ENCODE results near the gene SMCO3. TPM values are rescaled to one million over a fixed set of nuclear protein-coding genes. Genes with fewer than 3 reads are reported as not detected.
A peak's percentile ranks its signal among the peaks of the same experiment; 100 is the strongest.

Gene SMCO3
- total RNA-seq, 4 donors from 2014 or later: 0.12 TPM; not detected in 3

DNA sequence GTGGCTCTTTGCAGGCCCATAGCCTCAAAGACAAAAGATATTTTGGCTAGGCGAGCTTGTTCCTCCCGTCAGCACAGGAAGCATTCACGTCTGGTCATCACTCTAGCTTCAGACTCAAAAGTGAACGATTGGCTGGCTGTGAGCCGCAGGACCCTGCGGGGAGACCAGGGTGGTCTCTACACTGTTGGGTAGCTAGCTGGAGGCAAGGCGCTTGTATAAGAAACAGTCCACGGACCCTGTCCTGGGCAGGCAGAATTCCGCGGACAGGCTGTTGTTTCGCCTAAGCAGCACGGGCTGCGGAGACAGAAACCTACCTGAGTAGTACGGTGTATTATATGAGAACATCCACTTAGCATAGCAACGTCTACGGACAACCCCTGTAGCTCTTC lies 40.3 kb downstream of the SMCO3 start:
- intact Hi-C loops (cut with DNase I; ENCODE audit: low total_unique reads) (loop anchor here (1.0 to 5.0 kb wide), 5 partner anchors 30 to 1109 kb away; partner anchors contain the start of genes ATF7IP, C12orf60, STRAP and WBP11), in situ Hi-C loops (cut with MboI; ENCODE audit: low sequenced_read_pairs in 4 of 4) (no loop called here)
- H3K36me3 ChIP-seq: no peaks in the 10 kb centered on the region
- peak overlapping the region; percentile 81 to 89 (median 84) for H3K4me3 ChIP-seq
- ATAC-seq (peak in 1 of 2 donors; percentile 1), DNase-seq (peak in 1 of 2 donors; percentile 27)
- no peaks in the 10 kb centered on the region for H3K9me3 ChIP-seq
- H3K27ac ChIP-seq: peak overlapping the region; percentile 81 to 95 (median 94)
- no peak for TF ChIP-seq POLR2A (IDR thresholded peaks at IDR 0.05)
- TF ChIP-seq, protein P1, sequence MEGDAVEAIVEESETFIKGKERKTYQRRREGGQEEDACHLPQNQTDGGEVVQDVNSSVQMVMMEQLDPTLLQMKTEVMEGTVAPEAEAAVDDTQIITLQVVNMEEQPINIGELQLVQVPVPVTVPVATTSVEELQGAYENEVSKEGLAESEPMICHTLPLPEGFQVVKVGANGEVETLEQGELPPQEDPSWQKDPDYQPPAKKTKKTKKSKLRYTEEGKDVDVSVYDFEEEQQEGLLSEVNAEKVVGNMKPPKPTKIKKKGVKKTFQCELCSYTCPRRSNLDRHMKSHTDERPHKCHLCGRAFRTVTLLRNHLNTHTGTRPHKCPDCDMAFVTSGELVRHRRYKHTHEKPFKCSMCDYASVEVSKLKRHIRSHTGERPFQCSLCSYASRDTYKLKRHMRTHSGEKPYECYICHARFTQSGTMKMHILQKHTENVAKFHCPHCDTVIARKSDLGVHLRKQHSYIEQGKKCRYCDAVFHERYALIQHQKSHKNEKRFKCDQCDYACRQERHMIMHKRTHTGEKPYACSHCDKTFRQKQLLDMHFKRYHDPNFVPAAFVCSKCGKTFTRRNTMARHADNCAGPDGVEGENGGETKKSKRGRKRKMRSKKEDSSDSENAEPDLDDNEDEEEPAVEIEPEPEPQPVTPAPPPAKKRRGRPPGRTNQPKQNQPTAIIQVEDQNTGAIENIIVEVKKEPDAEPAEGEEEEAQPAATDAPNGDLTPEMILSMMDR (IDR thresholded peaks at IDR 0.05 in 4 of 5, conservative IDR thresholded peaks at IDR 0.05 in 1 of 5): no peak
- H3K4me1 ChIP-seq: peaks cover 12 to 21% of the 10 kb centered on the region in 2 donors
- H3K27me3 ChIP-seq: no peaks in the 10 kb centered on the region

DNA sequence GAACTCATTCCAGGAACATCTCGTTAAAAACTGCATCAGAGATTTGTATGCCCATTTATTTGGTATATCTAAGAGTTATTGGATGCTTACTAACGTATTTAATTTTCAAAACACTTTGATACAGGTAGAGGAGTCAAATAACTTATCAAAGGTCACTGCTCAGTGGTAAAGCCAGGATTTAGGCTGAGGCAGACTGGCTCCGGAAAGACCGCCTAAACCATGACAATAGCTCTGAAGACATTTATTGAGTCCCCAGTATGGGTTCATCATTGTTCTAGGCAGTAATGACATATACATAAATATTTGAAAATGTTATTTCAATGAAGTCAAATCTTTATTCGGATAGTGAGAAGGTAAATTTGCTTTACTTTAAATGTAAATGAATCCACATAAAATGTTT lies 41.0 kb downstream of the SMCO3 start:
- no peaks in the 10 kb centered on the region for H3K27me3 ChIP-seq
- H3K4me1 ChIP-seq: peaks cover 18 to 29% of the 10 kb centered on the region in 2 donors
- H3K36me3 ChIP-seq: no peaks in the 10 kb centered on the region
- in situ Hi-C loops (cut with MboI; ENCODE audit: low sequenced_read_pairs in 4 of 4) (no loop called here), intact Hi-C loops (cut with DNase I; ENCODE audit: low total_unique reads) (loop anchor here (5.0 kb wide), 3 partner anchors 119 to 516 kb away; partner anchors contain the start of gene ATF7IP)
- ATAC-seq: no peak
- H3K4me3 ChIP-seq: no peak overlapping the region
- TF ChIP-seq, protein P1 (IDR thresholded peaks at IDR 0.05 in 4 of 5, conservative IDR thresholded peaks at IDR 0.05 in 1 of 5): no peak
- no peak for TF ChIP-seq POLR2A (IDR thresholded peaks at IDR 0.05)
- no peak overlapping the region for H3K27ac ChIP-seq
- DNase-seq: no peak
- no peaks in the 10 kb centered on the region for H3K9me3 ChIP-seq

DNA sequence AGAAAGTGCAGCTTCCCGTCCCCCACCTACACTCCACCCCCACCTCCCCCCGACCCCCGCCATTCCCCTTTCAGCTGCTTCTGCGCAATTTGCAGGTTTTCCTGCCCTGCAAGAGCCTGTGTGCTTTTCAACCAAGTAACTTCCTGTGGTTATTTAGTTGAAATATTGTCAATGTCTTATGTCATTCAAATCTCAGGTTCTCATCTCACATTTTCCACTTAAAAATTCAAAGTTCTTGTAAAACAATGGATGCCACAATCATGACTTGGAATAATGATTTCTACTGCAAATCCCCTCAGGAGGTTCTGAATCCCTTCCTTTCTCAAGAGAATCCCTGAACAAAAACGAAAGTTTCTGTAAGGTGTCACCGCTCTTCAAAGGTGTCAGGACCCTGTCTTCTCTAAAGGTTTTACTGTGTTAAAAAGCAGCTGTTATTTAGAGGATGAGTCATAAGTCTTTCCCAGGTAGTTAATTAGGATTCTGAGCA lies 42.3 kb downstream of the SMCO3 start:
- ATAC-seq (no peak), DNase-seq (no peak)
- no peaks in the 10 kb centered on the region for H3K27me3 ChIP-seq
- TF ChIP-seq, protein P1 (IDR thresholded peaks at IDR 0.05 in 4 of 5, conservative IDR thresholded peaks at IDR 0.05 in 1 of 5): no peak
- TF ChIP-seq POLR2A (IDR thresholded peaks at IDR 0.05): no peak
- intact Hi-C loops (cut with DNase I; ENCODE audit: low total_unique reads): loop anchor here (2.0 to 5.0 kb wide), 4 partner anchors 121 to 514 kb away; partner anchors contain the start of gene ATF7IP
- H3K27ac ChIP-seq: peak overlapping the region; percentile 89 to 98 (median 92)
- H3K4me3 ChIP-seq: peak overlapping the region in 3 of 4 donors; percentile 72 to 80 (median 78)
- peaks cover 18 to 31% of the 10 kb centered on the region in 2 donors for H3K4me1 ChIP-seq
- in situ Hi-C loops (cut with MboI; ENCODE audit: low sequenced_read_pairs in 4 of 4): no loop called here
- no peaks in the 10 kb centered on the region for H3K36me3 ChIP-seq
- no peaks in the 10 kb centered on the region for H3K9me3 ChIP-seq

DNA sequence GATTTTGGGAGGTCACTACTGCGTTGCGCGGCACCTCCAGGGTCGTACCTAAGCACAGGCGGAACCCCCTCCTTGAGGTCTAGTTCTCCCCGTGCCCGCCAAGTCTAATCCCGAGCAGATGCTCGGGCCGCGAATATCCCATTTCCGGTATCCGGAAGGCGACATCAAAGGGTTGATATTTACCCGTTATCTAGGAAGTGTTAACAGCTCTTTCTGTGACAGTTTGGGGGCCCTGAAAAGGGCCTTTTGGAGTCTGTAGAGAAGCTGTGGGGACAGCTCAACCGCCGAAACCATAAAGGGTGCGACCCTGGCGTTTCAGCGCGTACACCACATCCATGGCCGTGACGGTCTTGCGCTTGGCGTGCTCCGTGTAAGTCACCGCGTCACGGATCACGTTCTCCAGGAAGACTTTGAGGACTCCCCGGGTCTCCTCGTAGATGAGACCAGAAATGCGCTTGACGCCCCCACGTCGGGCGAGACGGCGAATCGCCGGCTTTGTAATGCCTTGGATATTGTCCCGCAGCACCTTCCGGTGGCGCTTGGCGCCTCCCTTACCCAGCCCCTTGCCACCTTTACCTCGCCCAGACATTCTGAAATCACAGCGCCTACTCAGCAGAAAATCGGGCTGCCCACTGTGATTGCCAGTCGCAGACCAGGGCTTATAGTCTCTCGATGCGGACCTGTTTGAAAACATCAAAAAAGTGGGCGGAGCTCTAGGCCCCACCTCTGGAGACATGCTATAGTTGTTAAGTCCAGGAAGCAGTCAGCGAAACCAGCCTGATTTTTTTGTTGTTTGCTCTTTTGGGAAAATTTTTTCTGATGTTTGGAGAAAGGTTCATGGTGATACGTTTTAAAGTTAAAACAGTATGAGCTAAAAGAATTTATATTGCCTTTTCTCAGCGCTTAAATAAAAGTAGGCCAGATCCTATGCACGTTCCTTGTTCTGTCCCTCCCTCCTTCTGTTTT lies 43.2 kb downstream of the SMCO3 start:
- Histone ChIP-seq H3K9me3 (no peaks in the 10 kb centered on the region), H3K36me3 (no peaks in the 10 kb centered on the region), H3K27ac (peak overlapping the region; percentile 89 to 98 (median 92)), H3K4me1 (peaks cover 14 to 22% of the 10 kb centered on the region in 2 donors), H3K27me3 (no peaks in the 10 kb centered on the region), H3K4me3 (peak overlapping the region; percentile 72 to 80 (median 78))
- ATAC-seq (peak; percentile 64 to 67), DNase-seq (peak; percentile 86 to 95)
- intact Hi-C loops (cut with DNase I; ENCODE audit: low total_unique reads) (loop anchor here (2.0 to 5.0 kb wide), 4 partner anchors 122 to 513 kb away; partner anchors contain the start of gene ATF7IP), in situ Hi-C loops (cut with MboI; ENCODE audit: low sequenced_read_pairs in 4 of 4) (no loop called here)
- TF ChIP-seq POLR2A (IDR thresholded peaks at IDR 0.05): peak; percentile 90
- TF ChIP-seq, protein P1 (IDR thresholded peaks at IDR 0.05 in 4 of 5, conservative IDR thresholded peaks at IDR 0.05 in 1 of 5): no peak

Measured in gastrocnemius medialis (tissue), 4 donors.